ENCODE results near the gene CBS.
"Not testable (repeated sequence)": the region's sequence is repeated elsewhere in the genome, so short reads cannot be mapped to it uniquely, and the experiment has no call there.

The CBS gene

GRCh38 chr21:43023175-43023574 lies 52.5 kb downstream of the CBS start:
- no peak for DNase-seq

- DNase-seq: no peak
These were observed 53.7 kb downstream of the CBS start for GRCh38 chr21:43021756-43022600.

DNA sequence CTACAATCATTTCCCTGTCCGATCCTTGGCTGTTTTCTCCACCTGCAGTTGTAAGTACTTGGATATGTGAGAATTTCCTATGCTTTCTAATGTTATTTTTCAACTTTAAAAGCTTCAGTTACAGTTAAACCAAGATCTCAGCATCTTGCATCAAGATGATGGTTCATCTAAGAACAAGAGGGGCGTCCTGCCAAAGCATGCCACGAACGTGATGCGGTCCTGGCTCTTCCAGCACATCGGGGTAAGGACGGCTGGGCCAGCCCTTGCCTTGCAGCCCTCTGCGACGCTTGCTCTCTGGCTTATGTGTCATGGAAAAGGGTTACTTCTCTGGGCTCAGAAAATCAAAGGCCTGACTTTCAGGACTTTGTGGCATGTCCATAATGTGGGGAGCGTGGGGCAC lies 54.4 kb downstream of the CBS start:
- no peak for DNase-seq

DNA sequence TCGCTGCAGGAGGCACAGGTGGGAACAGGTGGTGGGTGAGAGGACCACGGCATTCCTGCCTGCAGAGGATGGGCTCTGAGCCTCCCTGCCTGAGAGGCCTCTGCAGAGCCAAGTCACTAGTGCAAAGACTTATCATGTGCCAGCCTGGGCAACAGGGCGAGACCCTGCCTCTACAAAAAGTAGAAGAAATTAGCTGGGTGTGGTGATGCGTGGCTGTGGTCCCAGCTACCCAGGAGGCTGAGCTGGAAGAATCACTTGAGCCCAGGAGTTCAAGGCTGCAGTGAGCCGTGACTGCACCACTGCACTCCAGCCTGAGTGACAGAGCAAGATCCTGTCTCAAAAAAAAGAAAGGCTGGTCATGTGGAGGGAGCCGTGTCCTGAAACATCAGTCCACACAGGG lies 54.9 kb downstream of the CBS start:
- no peak for DNase-seq

- no peak for DNase-seq
These were observed 55.5 kb downstream of the CBS start for GRCh38 chr21:43020177-43020576.

DNA sequence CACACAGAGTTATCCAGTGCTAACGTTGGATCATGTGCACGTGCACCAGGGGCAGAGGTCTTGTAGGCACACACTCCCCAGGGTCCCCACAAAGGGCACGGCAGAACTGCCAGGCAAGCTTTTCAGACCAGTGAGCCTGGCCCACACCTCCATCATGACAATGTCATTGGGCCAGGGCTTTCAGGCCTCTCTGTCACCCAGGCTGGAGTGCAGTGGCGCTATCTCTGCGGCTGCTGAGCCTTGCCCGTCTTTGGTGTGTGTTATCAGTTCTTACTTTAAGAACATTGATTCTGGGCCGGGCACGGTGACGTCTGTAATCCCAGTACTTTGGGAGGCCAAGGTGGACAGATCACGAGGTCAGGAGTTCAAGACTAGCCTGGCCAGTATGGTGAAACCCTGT lies 57.1 kb downstream of the CBS start:
- no peak for DNase-seq

- no peak for DNase-seq
These were observed 58.9 kb downstream of the CBS start for GRCh38 chr21:43016728-43017127.

DNA sequence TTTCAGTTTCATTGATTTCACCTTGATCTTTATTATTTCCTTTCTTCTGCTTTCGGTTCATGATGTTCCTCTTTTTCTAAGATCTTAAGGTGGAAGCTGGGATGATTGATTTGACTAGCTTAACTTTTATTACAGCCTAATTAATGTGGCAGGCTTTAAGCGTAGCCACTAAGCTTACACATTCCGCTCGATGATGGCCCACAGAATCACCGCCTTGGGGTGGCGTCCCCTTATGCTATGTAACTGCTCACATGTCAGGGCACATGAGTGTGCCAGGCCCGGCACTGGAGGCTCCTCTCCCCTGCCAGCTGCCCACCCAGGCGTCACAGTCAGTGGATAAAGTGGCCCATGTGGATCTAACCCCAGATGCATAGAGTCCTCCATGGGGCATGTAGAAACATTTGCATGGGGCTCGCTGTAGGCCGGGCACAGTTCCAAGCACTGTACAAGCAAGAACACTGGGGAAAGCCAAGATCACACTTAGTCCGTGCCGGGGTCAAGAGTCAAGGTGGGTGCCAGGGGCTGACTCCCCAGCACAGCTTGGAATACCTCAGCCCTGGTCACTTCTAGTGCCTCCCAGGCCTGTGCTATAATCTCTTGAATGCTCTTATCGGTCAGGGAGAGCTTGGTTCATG lies 59.6 kb downstream of the CBS start:
- no peak for DNase-seq

GRCh38 chr21:43012596-43012995 lies 63.0 kb downstream of the CBS start:
- no peak for DNase-seq

DNA sequence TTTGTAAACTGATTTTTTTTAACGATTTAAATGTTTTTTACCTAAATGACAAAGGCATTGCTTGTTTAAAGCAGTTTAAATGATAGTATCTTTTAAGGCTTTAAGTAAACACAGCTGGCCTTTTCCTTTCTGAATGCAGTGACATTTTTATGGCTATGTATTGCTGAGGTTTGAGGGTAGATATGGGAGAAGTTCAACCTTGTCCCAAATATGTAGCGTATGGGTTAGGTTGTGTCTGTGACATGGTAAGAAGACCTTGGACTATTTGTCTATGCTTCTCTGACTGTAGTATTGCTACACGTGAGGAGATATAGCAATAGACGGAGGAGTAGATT lies 68.8 kb downstream of the CBS start:
- DNase-seq: no peak

- not testable (repeated sequence) for DNase-seq
These were observed 69.4 kb downstream of the CBS start for GRCh38 chr21:43006051-43006873.

GRCh38 chr21:43005635-43006034 lies 70.0 kb downstream of the CBS start:
- DNase-seq: no peak

DNA sequence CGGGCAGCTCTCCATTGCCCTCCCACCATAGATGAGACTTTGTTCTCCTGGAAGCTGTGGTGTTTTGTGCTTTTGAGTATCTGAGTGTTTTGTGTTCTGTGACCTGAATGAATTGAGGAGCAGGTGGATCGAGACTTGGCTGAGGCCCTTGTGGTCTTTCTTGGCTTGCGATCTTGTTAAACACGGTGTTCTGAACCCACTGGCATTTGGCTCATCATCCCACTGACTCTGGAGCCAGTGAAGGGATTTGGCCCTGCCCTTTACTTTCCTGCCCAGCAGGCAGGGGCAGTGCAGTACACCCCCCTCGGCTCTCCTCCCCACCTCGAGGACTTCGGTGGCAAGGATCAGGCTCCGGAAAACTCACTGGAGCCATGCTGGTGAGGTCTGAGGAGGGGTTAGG lies 70.7 kb downstream of the CBS start:
- no peak for DNase-seq
